Ishikawa (cell line): ENCODE results near the gene HEY2.
A peak's percentile ranks its signal among the peaks of the same experiment; 100 is the strongest.

Experiments used
- CEBPB ChIP-seq: IDR thresholded peaks from 2 replicates; pipeline ENCODE4 v1.6.1; 2012
- CREB1 ChIP-seq: IDR thresholded peaks from 2 replicates; pipeline ENCODE4 v1.6.1; 2012; ENCODE audit warnings: low read depth
- EGR1 ChIP-seq: IDR thresholded peaks from 2 replicates; pipeline ENCODE4 v1.6.1; 2012
- EP300 ChIP-seq: IDR thresholded peaks from 2 replicates; pipeline ENCODE4 v1.6.1; 2012; ENCODE audit warnings: borderline replicate concordance
- FOXM1 ChIP-seq: IDR thresholded peaks from 2 replicates; pipeline ENCODE4 v1.6.1; 2012; ENCODE audit warnings: low read depth, borderline replicate concordance
- MAX ChIP-seq: IDR thresholded peaks from 2 replicates; pipeline ENCODE4 v1.6.1; 2012
- NFIC ChIP-seq: IDR thresholded peaks from 2 replicates; pipeline ENCODE4 v1.6.1; 2012
- RAD21 ChIP-seq: IDR thresholded peaks from 2 replicates; pipeline ENCODE4 v1.6.1; 2012; ENCODE audit warnings: low read depth
- REST ChIP-seq: IDR thresholded peaks from 2 replicates; pipeline ENCODE4 v1.6.1; 2012; ENCODE audit warnings: low read depth, mild to moderate bottlenecking
- TAF1 ChIP-seq: IDR thresholded peaks from 2 replicates; pipeline ENCODE4 v1.6.1; 2012; ENCODE audit warnings: low read depth, mild to moderate bottlenecking
- TCF12 ChIP-seq: IDR thresholded peaks from 2 replicates; pipeline ENCODE4 v1.6.1; 2012; ENCODE audit warnings: low read depth
- TEAD4 ChIP-seq: IDR thresholded peaks from 2 replicates; pipeline ENCODE4 v1.6.1; 2012
- USF1 ChIP-seq: IDR thresholded peaks from 2 replicates; pipeline ENCODE4 v1.6.1; 2012
- YY1 ChIP-seq: IDR thresholded peaks from 2 replicates; pipeline ENCODE4 v1.6.1; 2012; ENCODE audit warnings: low read depth
- ZBTB7A ChIP-seq: IDR thresholded peaks from 2 replicates; pipeline ENCODE4 v1.6.1; 2012; ENCODE audit warnings: low read depth

Gene HEY2

GRCh38 chr6:125748406-125749172, 843 bp upstream of the HEY2 start:
- TF ChIP-seq MAX (peak; percentile 1; the same call in 1 of the 2 replicates), ZBTB7A (no peak)

GRCh38 chr6:125749865-125750691, 646 bp downstream of the HEY2 start:
- TF ChIP-seq EP300, result no peak
- no peak for TF ChIP-seq TCF12
- TF ChIP-seq FOXM1, result no peak
- TF ChIP-seq TAF1, result no peak
- no peak for TF ChIP-seq MAX
- no peak for TF ChIP-seq NFIC
- no peak for TF ChIP-seq CEBPB
- TF ChIP-seq YY1, result no peak
- no peak for TF ChIP-seq CREB1
- no peak for TF ChIP-seq REST
- no peak for TF ChIP-seq USF1
- no peak for TF ChIP-seq TEAD4
- no peak for TF ChIP-seq ZBTB7A
- TF ChIP-seq RAD21, result no peak

- TF ChIP-seq EGR1 (no peak), TCF12 (no peak), ZBTB7A (no peak), MAX (no peak), TAF1 (no peak)
Observed at GRCh38 chr6:125750692-125751333, 1.4 kb downstream of the HEY2 start.

- TF ChIP-seq REST (no peak), EGR1 (no peak), FOXM1 (no peak), EP300 (no peak), YY1 (no peak), USF1 (no peak), RAD21 (no peak), MAX (no peak), CREB1 (no peak), ZBTB7A (no peak), TAF1 (no peak), TEAD4 (no peak), NFIC (no peak), CEBPB (no peak), TCF12 (no peak)
Observed at GRCh38 chr6:125751334-125751916, 2.0 kb downstream of the HEY2 start.

GRCh38 chr6:125752773-125753172, 3.3 kb downstream of the HEY2 start:
- TF ChIP-seq ZBTB7A, result no peak
- TF ChIP-seq CEBPB, result no peak
- TF ChIP-seq EGR1, result no peak
- TF ChIP-seq TCF12, result no peak
- no peak for TF ChIP-seq MAX
- no peak for TF ChIP-seq EP300
- TF ChIP-seq FOXM1, result no peak
- no peak for TF ChIP-seq TAF1
- TF ChIP-seq TEAD4, result no peak
- TF ChIP-seq REST, result no peak
- no peak for TF ChIP-seq NFIC
- TF ChIP-seq USF1, result no peak
- TF ChIP-seq RAD21, result no peak
